Gastrocnemius medialis (tissue), 4 donors: ENCODE data around the gene TGFBRAP1. TPM values are rescaled to one million over a fixed set of nuclear protein-coding genes. Genes with fewer than 3 reads are reported as not detected.
A peak's percentile ranks its signal among the peaks of the same experiment; 100 is the strongest.

ENCODE experiments used
- ATAC-seq, 2 donors: fragments of 150-250 bp; one replicate each; pipeline ENCODE4 v1.9.1; 2016
- DNase-seq, 2 donors: peaks; one replicate each; pipeline ENCODE4 v3.0.0-alpha.2; 2019
- H3K27ac ChIP-seq, 4 donors: fragments of 200-600 bp; sonication (generic); 1 replicate in 1 of 4; 2 replicates in 3 of 4; pipeline ENCODE4 v1.5.1; 2016 to 2018; ENCODE audit warnings: mild to moderate bottlenecking in 2 of 4, moderate library complexity in 1 of 4
- H3K27me3 ChIP-seq, 3 donors: fragments of 200-600 bp; sonication (generic) in 2 of 3; 1 replicate in 1 of 3; 2 replicates in 2 of 3; pipeline versions ENCODE4 v1.5.1 to v1.6.0; 2016 to 2019; ENCODE audit warnings: mild to moderate bottlenecking in 1 of 3, moderate library complexity in 1 of 3
- H3K36me3 ChIP-seq, 2 donors: fragments of 200-600 bp; sonication (generic) in 1 of 2; one replicate each; pipeline ENCODE4 v1.5.1; 2017 to 2018
- H3K4me1 ChIP-seq, 2 donors: fragments of 200-600 bp; sonication (generic) in 1 of 2; one replicate each; pipeline ENCODE4 v1.5.1; 2016 to 2017; ENCODE audit warnings: mild to moderate bottlenecking in 2 of 2
- H3K4me3 ChIP-seq, 4 donors: fragments of 200-600 bp; sonication (generic) in 3 of 4; 1 replicate in 1 of 4; 2 replicates in 3 of 4; pipeline ENCODE4 v1.5.1; 2016 to 2019; ENCODE audit warnings: mild to moderate bottlenecking in 2 of 4
- H3K9me3 ChIP-seq, 3 donors: fragments of 200-600 bp; sonication (generic) in 2 of 3; 1 replicate in 1 of 3; 2 replicates in 2 of 3; pipeline ENCODE4 v1.5.1; 2016 to 2019
- POLR2A ChIP-seq, 2 donors: fragments of 450-650 bp; IDR thresholded peaks; one replicate each; pipeline ENCODE4 v1.6.1; 2017; ENCODE audit warnings: antibody characterized with exemption in 2 of 2, mild to moderate bottlenecking in 2 of 2, moderate library complexity in 2 of 2
- in situ Hi-C, 4 donors: fragments of 200-750 bp; cut with MboI; loops; one replicate each; pipeline versions ENCODE4 v1.15.0 to v1.8.0; 2017; ENCODE audit warnings: low sequenced_read_pairs in 4 of 4
- intact Hi-C: fragments of 100-400 bp; cut with DNase I; formaldehyde crosslinking; loops from one replicate; pipeline ENCODE4 v1.15.1; 2023; ENCODE audit warnings: low total_unique reads
- total RNA-seq, 4 donors: library from RNA; depleted of rRNA; stranded (reverse); fragments of >200 nt; gene quantifications; one replicate each; pipeline versions ENCODE4 v1.1.0 to v1.2.3, GENCODE V29; 2016
- TF ChIP-seq, protein P1 (sequence below), 5 experiments: fragments of 450-650 bp in 3 of 5; fragments of 200-600 bp in 2 of 5; sonication (generic) in 2 of 5; IDR thresholded peaks in 4 of 5; conservative IDR thresholded peaks in 1 of 5; 1 replicate in 4 of 5; 2 replicates in 1 of 5; pipeline ENCODE4 v1.5.1; 2016 to 2019; ENCODE audit warnings: antibody characterized with exemption in 5 of 5, mild to moderate bottlenecking in 3 of 5, moderate library complexity in 3 of 5

The TGFBRAP1 gene
- total RNA-seq, 4 donors from 2014 or later, result 19.7 to 28.9 (median 20.3) TPM

DNA sequence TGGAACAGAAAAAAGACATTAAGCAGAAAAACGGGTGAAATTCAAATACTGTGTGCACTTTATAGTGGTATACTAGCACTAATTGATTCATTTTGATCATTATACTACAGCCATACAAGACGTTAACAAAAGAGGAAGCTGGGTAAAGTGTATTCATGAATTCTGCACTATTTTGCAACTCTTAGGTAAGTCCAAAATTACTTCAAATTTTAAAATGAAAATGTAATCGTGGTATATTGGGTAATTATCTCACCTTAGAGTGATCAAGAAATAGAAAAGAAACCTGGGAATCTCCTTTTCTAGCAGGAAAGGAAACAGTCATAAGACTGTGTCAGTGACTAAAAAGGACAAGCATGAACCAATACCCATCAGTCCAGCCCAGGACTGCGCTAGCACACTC lies 5.4 kb downstream of the TGFBRAP1 start:
- H3K4me3 ChIP-seq, result no peak overlapping the region
- intact Hi-C loops (no loop called here), in situ Hi-C loops (no loop called here)

DNA sequence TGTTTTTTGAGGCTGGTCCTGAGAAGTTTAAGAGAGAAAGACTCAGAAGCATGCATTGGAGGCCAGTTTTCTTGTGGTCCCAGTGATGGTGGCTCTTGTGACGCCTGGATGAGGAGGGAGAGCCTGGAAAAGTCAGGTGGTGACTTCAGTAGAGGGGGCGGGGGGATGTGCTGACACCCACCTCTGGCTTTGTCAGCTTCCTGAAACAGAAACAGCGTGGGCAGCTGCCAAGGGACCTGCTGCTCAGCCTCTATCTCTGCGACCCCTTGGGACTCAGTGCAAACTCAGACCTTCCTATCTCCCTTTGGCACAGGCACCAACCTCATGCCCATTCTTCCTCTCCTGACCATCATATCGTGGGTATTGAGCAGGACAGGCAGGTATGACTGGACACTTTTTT lies 6.4 kb downstream of the TGFBRAP1 start:
- Histone ChIP-seq H3K27ac (no peak overlapping the region), H3K4me3 (no peak overlapping the region), H3K9me3 (no peaks in the 10 kb centered on the region), H3K36me3 (no peaks in the 10 kb centered on the region), H3K4me1 (peaks cover 18 to 25% of the 10 kb centered on the region in 2 donors), H3K27me3 (no peaks in the 10 kb centered on the region)
- intact Hi-C loops (no loop called here), in situ Hi-C loops (no loop called here)
- TF ChIP-seq, protein P1, sequence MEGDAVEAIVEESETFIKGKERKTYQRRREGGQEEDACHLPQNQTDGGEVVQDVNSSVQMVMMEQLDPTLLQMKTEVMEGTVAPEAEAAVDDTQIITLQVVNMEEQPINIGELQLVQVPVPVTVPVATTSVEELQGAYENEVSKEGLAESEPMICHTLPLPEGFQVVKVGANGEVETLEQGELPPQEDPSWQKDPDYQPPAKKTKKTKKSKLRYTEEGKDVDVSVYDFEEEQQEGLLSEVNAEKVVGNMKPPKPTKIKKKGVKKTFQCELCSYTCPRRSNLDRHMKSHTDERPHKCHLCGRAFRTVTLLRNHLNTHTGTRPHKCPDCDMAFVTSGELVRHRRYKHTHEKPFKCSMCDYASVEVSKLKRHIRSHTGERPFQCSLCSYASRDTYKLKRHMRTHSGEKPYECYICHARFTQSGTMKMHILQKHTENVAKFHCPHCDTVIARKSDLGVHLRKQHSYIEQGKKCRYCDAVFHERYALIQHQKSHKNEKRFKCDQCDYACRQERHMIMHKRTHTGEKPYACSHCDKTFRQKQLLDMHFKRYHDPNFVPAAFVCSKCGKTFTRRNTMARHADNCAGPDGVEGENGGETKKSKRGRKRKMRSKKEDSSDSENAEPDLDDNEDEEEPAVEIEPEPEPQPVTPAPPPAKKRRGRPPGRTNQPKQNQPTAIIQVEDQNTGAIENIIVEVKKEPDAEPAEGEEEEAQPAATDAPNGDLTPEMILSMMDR (IDR thresholded peaks at IDR 0.05 in 4 of 5, conservative IDR thresholded peaks at IDR 0.05 in 1 of 5), result no peak
- no peak for TF ChIP-seq POLR2A (IDR thresholded peaks at IDR 0.05)
- ATAC-seq, result no peak
- no peak for DNase-seq

More for the DNA sequence above, 5.4 kb downstream of the TGFBRAP1 start:
- H3K36me3 ChIP-seq, result no peaks in the 10 kb centered on the region
- H3K27me3 ChIP-seq, result no peaks in the 10 kb centered on the region
- H3K9me3 ChIP-seq, result no peaks in the 10 kb centered on the region
- TF ChIP-seq, protein P1 (IDR thresholded peaks at IDR 0.05 in 4 of 5, conservative IDR thresholded peaks at IDR 0.05 in 1 of 5), result no peak
- TF ChIP-seq POLR2A (IDR thresholded peaks at IDR 0.05), result no peak
- ATAC-seq (no peak), DNase-seq (no peak)
- peaks cover 26 to 34% of the 10 kb centered on the region in 2 donors for H3K4me1 ChIP-seq
- no peak overlapping the region for H3K27ac ChIP-seq

DNA sequence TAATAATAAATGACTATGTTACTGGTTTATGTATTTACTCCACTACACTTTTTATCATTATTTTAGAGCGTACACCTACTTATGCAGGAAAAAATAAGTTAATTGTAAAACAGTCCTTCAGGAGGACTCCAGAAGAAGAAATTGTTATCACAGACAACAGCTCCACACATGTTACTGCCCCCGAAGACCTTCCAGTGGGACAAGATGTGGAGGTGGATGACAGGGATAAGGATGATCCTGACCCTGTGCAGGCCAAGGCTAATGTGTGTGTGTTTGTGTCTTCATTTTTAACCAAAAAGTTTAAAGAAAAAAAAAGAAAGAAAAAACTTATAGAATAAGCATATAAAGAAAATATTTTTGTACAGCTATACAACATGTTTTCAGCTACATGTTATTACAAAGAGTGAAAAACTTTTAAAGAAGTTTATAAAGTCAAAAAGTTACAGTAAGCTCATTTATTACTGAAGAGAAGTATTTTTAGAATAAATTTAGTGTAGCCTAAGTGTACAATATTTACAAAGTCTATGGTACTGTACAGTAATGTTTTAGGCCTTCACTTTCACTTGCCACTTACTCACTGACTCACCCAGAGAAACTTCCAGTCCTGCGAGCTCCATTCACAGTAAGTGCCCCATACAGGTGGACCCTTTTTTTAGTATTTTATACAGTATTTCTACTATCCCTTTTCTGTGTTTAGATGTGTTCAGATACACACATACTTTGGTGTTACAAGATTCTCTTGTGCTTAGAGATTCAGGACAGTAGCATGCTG lies 7.5 kb downstream of the TGFBRAP1 start:
- Histone ChIP-seq H3K4me3 (no peak overlapping the region), H3K36me3 (no peaks in the 10 kb centered on the region), H3K27ac (no peak overlapping the region), H3K27me3 (no peaks in the 10 kb centered on the region), H3K9me3 (no peaks in the 10 kb centered on the region), H3K4me1 (peaks cover 15 to 16% of the 10 kb centered on the region in 2 donors)
- ATAC-seq (no peak), DNase-seq (no peak)
- TF ChIP-seq, protein P1 (IDR thresholded peaks at IDR 0.05 in 4 of 5, conservative IDR thresholded peaks at IDR 0.05 in 1 of 5), result no peak
- TF ChIP-seq POLR2A (IDR thresholded peaks at IDR 0.05), result no peak
- in situ Hi-C loops, result no loop called here
- intact Hi-C loops, result no loop called here

DNA sequence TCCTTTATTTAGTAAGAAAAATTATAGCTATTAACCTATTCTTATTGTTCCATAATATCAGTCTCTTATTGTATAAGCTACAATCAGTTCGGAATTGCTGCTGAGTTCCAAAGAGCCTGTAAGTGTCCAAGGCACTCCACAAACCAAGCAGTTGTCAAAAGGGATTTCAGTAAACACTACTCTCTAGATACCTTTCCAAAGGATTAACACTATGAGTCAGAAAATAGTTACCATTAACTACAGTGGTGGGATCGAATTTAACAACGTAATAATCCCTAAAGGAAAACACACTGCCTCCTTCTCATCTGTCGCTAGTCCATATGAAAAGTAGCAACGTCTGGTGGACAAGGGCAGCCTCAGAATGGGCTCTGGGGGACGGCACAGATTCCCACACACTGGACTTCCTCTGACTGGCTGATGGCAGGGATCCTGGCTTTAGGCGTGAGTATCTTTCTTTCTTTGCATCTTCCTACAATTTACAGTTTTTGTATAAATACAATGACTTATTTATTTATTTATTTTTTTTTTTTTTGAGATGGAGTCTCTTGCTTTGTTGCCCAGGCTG lies 8.8 kb downstream of the TGFBRAP1 start:
- Histone ChIP-seq H3K36me3 (no peaks in the 10 kb centered on the region), H3K27ac (peak overlapping the region; percentile 44 to 73 (median 56)), H3K27me3 (no peaks in the 10 kb centered on the region), H3K4me3 (peak overlapping the region in 1 of 4 donors; percentile 2), H3K4me1 (peaks cover 17 to 20% of the 10 kb centered on the region in 2 donors), H3K9me3 (no peaks in the 10 kb centered on the region)
- TF ChIP-seq, protein P1 (IDR thresholded peaks at IDR 0.05 in 4 of 5, conservative IDR thresholded peaks at IDR 0.05 in 1 of 5), result no peak
- no peak for TF ChIP-seq POLR2A (IDR thresholded peaks at IDR 0.05)
- DNase-seq (no peak), ATAC-seq (peak; percentile 82 to 95)
- intact Hi-C loops, result no loop called here
- in situ Hi-C loops, result no loop called here
